HG03521 (cell line): Measurements from ENCODE around the gene HOXC12.

ENCODE experiments used
- ATAC-seq: cut with Tn5 transposase; IDR thresholded peaks from one replicate; pipeline ENCODE4 v1.9.1; 2021; ENCODE audit warnings: mild to moderate bottlenecking, moderate library complexity; ENCODE audit not compliant: unreplicated experiment

Gene HOXC12

GRCh38 chr12:53981634-53982565 lies 27.2 kb downstream of the HOXC12 start:
- ATAC-seq: no peak

- ATAC-seq: no peak
Measured at GRCh38 chr12:53982648-53983567, 28.2 kb downstream of the HOXC12 start.

DNA sequence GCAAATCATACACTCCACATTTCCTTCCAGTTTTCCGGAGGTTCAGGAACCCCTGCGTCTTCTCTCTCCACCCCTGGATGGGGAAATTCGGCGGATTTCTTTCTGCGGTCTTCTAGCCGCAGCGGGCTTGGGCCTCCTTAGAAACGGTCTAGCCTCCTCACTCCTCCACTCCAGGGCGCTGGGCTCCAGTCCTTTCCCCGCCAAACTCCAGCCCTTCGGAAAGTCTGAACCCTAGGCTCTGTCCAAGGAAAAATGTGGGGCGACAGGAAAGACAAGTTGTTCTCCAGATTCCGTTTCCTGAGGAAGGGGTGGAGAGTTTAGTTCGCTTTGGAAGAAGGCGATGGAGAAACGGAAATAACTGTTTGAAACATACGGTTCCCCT lies 28.9 kb downstream of the HOXC12 start:
- ATAC-seq: no peak

DNA sequence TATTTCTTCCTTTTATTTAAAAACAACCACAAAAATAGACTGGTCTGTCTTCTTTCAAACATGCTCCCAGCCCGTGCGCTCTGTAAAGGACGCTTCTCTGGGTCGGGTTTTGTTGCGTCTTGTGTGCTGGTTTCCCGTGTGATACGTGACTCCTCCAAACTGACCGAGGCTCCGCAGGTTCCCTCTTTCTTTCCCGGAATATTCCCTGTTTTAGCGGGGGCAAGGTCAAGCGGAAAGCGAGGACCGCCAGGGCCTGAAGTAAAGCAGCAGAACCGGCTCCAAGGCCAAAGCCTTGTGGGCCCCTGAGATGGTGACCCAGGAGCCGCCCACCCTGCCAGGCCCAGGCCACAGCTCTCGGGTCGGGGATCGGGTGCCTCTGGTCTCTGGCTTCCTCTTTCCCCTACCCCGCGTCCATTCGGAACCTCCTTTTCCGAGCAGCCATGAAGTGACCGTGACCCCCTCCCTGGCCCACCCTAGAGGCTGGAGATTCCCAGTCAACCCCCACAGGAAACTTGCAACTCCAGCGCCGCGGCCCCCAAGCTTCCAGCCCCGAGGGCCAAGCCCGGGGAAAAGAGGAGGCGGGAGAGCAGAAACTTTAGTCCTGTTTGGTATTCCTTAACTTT lies 29.4 kb downstream of the HOXC12 start:
- ATAC-seq: no peak

- no peak for ATAC-seq
Measured at GRCh38 chr12:53984901-53985691, 30.4 kb downstream of the HOXC12 start, which contains the start of gene HOXC10. TSS of gene HOXC10 (plus strand) at chr12:53985146. CDS start at chr12:53985260, 114 bp downstream.

DNA sequence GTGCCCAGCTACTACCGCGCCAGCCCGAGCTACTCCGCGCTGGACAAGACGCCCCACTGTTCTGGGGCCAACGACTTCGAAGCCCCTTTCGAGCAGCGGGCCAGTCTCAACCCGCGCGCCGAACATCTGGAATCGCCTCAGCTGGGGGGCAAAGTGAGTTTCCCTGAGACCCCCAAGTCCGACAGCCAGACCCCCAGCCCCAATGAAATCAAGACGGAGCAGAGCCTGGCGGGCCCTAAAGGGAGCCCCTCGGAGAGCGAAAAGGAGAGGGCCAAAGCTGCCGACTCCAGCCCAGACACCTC lies 30.9 kb downstream of the HOXC12 start:
- no peak for ATAC-seq

- no peak for ATAC-seq
Measured at GRCh38 chr12:53985994-53986685, 31.4 kb downstream of the HOXC12 start.

- no peak for ATAC-seq
Measured at GRCh38 chr12:53986686-53987483, 32.2 kb downstream of the HOXC12 start.

GRCh38 chr12:53987787-53988230 lies 33.1 kb downstream of the HOXC12 start:
- ATAC-seq: no peak

DNA sequence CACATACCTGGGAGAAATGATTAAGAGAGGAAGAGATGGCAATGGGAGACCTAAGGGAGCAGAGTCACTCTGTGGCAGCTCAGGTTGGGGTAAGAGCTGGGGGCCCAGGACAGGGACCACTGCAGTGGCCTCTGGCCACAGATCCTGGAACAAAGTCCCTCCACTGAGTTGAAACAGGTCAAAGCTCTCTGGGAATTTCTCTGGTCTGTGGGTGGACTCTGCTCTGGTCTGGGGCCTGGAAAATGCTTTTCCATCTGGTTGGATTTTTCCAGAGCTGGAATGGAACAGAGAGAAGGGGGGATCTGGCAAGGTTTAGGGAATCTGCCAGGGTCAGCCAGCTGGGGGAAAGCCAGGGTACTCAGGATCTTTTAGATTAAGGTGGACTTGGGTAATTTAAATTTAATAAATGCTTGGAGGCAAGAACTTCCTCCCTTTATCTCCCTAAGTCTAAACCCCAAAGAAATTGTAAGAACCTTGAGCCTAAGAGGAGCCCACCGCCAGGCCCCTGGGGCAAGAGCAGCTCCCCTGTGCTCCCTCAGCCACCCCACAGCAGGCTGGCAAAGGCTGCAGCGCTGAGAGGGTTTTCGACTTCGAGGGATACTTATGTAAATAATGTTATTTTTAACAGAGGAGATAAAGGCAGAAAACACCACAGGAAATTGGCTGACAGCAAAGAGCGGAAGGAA lies 34.0 kb downstream of the HOXC12 start:
- ATAC-seq: no peak

DNA sequence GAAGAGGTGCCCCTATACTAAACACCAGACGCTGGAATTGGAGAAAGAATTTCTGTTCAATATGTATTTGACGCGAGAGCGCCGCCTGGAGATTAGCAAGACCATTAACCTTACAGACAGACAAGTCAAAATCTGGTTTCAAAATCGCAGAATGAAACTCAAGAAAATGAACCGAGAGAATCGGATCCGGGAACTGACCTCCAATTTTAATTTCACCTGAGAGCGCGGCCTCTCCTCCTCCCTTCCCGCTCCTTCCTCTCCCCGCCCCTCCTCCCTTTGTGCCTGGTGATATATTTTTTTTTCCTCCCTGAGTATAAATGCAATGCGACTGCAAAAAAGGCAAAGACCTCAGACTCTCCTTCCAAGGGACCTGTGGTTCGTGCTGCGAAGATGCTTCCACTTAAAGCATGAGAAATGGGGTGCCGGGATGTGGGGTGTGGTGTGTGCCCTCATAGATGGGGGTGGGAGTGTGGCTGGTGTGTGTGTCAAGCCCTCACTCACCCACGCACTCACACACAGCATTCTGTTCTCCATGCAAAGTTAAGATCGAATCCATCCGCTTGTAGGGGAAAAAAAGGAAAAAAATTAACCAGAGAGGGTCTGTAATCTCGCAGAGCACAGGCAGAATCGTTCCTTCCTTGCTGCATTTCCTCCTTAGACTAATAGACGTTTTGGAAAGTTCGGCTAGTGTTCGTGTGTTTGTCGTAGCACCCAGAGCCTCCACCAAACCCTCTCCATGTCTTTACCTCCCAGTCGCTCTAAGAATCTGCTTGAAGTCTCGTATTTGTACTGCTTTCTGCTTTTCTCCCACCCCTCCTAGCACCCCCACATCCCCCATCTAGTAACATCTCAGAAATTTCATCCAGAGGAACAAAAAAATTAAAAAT lies 34.8 kb downstream of the HOXC12 start:
- ATAC-seq: no peak

DNA sequence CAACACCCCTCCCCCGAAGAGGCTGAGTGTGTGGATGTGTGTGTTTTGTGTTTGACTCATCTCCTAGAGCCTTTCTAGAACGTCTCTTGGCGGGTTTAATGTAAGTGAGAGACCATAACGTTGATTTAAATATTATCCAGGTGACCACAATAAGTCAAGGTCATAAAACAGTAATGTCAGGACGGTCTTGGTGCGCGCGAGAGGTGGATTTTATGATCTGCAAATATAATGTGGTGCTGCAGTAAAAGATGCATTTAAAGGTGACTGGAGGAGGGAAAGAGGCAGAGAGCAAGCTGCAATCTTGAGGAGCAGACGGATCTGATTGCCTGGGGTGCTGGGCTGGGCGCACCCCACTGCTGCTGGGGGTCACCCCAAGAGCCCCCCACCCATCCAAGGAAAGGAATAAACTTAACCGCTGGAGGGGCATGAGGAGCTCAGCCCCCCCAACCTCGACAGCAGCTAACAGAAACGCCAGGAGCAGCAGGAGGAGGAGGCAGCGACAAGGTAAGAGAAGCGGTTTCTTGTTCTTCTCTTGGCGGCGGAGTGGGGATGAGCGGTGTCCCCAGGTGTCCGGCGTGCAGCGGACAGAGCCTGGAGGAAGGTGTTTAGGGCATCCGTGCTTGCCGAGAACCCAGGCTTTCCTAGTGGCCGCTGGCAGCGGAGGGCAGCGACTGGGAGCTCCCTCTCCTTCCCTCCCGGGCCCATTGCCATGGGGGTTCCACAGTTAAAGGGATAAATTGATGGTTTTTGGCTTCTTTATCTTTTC lies 35.8 kb downstream of the HOXC12 start:
- ATAC-seq: no peak

GRCh38 chr12:53991077-53991460 lies 36.4 kb downstream of the HOXC12 start:
- ATAC-seq: no peak

DNA sequence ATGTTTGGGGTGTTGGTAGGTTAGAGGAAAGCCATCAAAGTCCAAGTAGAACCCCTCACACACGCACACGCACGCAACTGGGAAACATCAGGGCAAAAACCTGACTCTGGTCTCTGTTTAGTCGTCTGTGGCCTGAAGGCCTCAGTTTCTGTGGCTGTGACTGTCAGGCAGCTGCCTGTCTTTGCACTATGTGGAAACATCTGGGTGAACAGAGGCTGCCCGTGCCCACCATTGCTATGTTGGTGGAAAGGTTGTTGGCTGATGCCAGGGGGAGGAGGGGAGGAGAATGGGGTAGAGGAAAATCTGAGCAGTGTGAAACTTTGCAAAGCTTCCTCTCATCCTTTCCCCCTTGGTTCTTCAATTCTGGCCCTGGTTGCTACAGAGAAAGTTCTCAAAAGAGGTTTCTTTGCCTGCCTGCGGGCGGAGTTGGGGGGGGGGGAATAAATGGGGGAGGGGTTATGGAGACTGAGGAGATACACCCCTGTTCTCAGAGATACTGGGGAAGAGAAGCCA lies 37.7 kb downstream of the HOXC12 start:
- ATAC-seq: no peak

- ATAC-seq: no peak
Measured at GRCh38 chr12:53993162-53994008, 38.7 kb downstream of the HOXC12 start.

DNA sequence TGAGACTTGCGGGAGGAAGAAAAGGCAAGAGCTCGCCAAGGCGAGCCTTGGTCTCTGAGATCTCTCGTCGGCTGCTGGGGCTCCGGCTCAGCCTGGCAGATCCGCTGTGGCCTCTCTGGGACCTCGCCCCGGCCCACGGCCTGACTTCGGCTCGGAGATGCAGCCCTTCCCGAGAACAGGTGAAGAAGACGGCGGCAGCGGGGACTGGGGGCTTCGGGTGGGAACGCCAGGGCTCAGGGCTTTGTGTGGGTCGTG lies 39.2 kb downstream of the HOXC12 start:
- no peak for ATAC-seq
